Middle frontal gyrus (tissue), 1 donor: ENCODE results near the gene ITGA11.

ENCODE experiments used
- DNase-seq: peaks from one replicate; pipeline ENCODE4 v3.0.0-alpha.2; 2015; ENCODE audit warnings: low spot score; ENCODE audit errors: extremely low spot score

ITGA11 gene

GRCh38 chr15:68333775-68334470, 98.0 kb downstream of the ITGA11 start:
- no peak for DNase-seq

GRCh38 chr15:68332266-68332665, 99.7 kb downstream of the ITGA11 start:
- no peak for DNase-seq

GRCh38 chr15:68330901-68331300, 101.1 kb downstream of the ITGA11 start:
- no peak for DNase-seq

GRCh38 chr15:68330416-68330815, 101.5 kb downstream of the ITGA11 start:
- DNase-seq: no peak

GRCh38 chr15:68328964-68329363, 103.0 kb downstream of the ITGA11 start:
- DNase-seq: no peak

- no peak for DNase-seq
Observed at GRCh38 chr15:68328443-68328842, 103.5 kb downstream of the ITGA11 start.

- DNase-seq: no peak
Observed at GRCh38 chr15:68326711-68327354, 105.1 kb downstream of the ITGA11 start.

GRCh38 chr15:68325726-68326125, 106.2 kb downstream of the ITGA11 start:
- DNase-seq: no peak

GRCh38 chr15:68322796-68323195, 109.2 kb downstream of the ITGA11 start:
- DNase-seq: no peak

GRCh38 chr15:68321229-68321628, 110.7 kb downstream of the ITGA11 start:
- DNase-seq: no peak

- no peak for DNase-seq
Observed at GRCh38 chr15:68319997-68320396, 112.0 kb downstream of the ITGA11 start.

GRCh38 chr15:68318931-68319909, 112.7 kb downstream of the ITGA11 start:
- DNase-seq: no peak

- no peak for DNase-seq
Observed at GRCh38 chr15:68318008-68318835, 113.7 kb downstream of the ITGA11 start.

GRCh38 chr15:68317281-68318007, 114.5 kb downstream of the ITGA11 start:
- DNase-seq: no peak

GRCh38 chr15:68316061-68316804, 115.7 kb downstream of the ITGA11 start:
- DNase-seq: no peak

GRCh38 chr15:68315495-68316031, 116.4 kb downstream of the ITGA11 start:
- DNase-seq: no peak

GRCh38 chr15:68315035-68315434, 116.9 kb downstream of the ITGA11 start:
- no peak for DNase-seq

GRCh38 chr15:68314563-68314962, 117.4 kb downstream of the ITGA11 start:
- DNase-seq: no peak
